Measurements from ENCODE around the gene DLEC1. TPM values are rescaled to one million over a fixed set of nuclear protein-coding genes. Genes with fewer than 3 reads are reported as not detected.
A peak's percentile ranks its signal among the peaks of the same experiment; 100 is the strongest.

The DLEC1 gene
- total and polyA plus RNA-seq, 9 of the 15 experiments (the other 6 are each of a cell fraction or from before 2014, with no cell fraction given): 0.07 to 0.08 TPM; not detected in 7

DNA sequence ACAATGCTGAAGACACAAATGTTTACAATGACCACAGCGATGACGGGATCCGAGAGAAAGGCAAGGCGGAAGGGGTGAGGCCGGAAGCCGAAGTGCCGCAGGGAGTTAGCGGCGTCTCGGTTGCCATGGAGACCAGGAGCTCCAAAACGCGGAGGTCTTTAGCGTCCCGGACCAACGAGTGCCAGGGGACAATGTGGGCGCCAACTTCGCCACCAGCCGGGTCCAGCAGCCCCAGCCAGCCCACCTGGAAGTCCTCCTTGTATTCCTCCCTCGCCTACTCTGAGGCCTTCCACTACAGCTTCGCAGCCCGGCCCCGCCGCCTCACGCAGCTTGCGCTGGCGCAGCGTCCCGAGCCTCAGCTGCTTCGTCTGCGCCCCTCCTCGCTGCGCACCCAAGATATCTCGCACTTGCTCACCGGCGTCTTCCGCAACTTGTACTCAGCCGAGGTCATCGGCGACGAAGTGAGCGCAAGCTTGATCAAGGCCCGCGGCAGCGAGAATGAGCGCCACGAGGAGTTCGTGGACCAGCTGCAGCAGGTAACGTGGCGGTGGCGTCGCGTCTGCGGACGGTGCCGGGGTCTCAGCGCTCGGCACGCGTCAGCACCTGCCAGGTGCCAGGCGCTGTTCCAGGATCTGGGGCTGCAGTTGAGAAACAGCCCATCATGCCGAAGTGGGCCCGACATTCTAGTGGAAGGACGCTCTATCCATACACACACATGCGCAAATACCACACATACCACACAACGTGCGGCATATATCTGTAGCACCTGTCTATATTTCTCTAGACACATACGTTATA lies at the start of gene DLEC1 (continued):
- TF ChIP-seq, protein P1, sequence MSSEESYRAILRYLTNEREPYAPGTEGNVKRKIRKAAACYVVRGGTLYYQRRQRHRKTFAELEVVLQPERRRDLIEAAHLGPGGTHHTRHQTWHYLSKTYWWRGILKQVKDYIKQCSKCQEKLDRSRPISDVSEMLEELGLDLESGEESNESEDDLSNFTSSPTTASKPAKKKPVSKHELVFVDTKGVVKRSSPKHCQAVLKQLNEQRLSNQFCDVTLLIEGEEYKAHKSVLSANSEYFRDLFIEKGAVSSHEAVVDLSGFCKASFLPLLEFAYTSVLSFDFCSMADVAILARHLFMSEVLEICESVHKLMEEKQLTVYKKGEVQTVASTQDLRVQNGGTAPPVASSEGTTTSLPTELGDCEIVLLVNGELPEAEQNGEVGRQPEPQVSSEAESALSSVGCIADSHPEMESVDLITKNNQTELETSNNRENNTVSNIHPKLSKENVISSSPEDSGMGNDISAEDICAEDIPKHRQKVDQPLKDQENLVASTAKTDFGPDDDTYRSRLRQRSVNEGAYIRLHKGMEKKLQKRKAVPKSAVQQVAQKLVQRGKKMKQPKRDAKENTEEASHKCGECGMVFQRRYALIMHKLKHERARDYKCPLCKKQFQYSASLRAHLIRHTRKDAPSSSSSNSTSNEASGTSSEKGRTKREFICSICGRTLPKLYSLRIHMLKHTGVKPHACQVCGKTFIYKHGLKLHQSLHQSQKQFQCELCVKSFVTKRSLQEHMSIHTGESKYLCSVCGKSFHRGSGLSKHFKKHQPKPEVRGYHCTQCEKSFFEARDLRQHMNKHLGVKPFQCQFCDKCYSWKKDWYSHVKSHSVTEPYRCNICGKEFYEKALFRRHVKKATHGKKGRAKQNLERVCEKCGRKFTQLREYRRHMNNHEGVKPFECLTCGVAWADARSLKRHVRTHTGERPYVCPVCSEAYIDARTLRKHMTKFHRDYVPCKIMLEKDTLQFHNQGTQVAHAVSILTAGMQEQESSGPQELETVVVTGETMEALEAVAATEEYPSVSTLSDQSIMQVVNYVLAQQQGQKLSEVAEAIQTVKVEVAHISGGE (CRISPR knock-in tag; IDR thresholded peaks at IDR 0.05): no peak
- TF ChIP-seq PCBP2 (IDR thresholded peaks at IDR 0.05; ENCODE audit: low read depth, low read length, poor library complexity, severe bottlenecking): no peak
- TF ChIP-seq WHSC1 (IDR thresholded peaks at IDR 0.05; ENCODE audit: low read length): no peak
- no peak for TF ChIP-seq MEF2D (tag; conservative IDR thresholded peaks at IDR 0.05; ENCODE audit: low read depth)
- no peak for TF ChIP-seq KDM1A (IDR thresholded peaks at IDR 0.05)
- 0 out of 2 replicates have a peak, but pooled peaks have one; percentile 23 for TF ChIP-seq POLR2G (IDR thresholded peaks at IDR 0.05; ENCODE audit: low read depth, low read length)
- TF ChIP-seq RFX1 (IDR thresholded peaks at IDR 0.05): peak; percentile 94
- TF ChIP-seq, protein P2, sequence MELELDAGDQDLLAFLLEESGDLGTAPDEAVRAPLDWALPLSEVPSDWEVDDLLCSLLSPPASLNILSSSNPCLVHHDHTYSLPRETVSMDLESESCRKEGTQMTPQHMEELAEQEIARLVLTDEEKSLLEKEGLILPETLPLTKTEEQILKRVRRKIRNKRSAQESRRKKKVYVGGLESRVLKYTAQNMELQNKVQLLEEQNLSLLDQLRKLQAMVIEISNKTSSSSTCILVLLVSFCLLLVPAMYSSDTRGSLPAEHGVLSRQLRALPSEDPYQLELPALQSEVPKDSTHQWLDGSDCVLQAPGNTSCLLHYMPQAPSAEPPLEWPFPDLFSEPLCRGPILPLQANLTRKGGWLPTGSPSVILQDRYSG (tag; conservative IDR thresholded peaks at IDR 0.05; ENCODE audit: low read depth): no peak
- TF ChIP-seq BRD4 (IDR thresholded peaks at IDR 0.05): no peak
- no peak for TF ChIP-seq BCOR (IDR thresholded peaks at IDR 0.05)
